Stimulated activated CD4-positive, alpha-beta T cell treated with anti-CD3 and anti-CD28 coated beads, Interleukin-12 subunit alpha, Interleukin-12 subunit beta, amount 100 ng/mL, for 24 hours (primary cell): ENCODE data around the gene FILIP1L.

ENCODE experiments used
- DNase-seq, 2 experiments: peaks; one replicate each; pipeline ENCODE4 v3.0.0-alpha.2; 2020; ENCODE audit warnings: low read depth in 2 of 2

Gene FILIP1L

DNA sequence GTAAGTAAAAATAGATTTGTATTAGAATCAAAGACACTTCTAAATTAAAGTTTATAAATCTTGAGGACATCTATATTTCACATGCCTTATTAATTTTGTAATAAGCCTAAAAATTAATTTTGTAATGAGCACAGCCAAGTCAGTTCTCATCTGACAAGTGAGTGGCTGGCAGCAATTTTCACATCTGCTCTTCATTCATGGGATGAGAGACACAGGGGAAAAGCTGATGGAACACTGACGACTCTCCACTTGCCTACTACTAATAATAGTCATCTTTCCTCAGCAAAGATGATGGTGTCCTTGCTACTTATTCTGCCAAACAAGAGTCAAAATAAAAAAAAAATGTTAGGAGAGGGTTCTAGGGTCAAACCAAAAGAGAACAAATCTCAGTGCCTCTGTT is 311.0 kb downstream of the FILIP1L start:
- no peak for DNase-seq

DNA sequence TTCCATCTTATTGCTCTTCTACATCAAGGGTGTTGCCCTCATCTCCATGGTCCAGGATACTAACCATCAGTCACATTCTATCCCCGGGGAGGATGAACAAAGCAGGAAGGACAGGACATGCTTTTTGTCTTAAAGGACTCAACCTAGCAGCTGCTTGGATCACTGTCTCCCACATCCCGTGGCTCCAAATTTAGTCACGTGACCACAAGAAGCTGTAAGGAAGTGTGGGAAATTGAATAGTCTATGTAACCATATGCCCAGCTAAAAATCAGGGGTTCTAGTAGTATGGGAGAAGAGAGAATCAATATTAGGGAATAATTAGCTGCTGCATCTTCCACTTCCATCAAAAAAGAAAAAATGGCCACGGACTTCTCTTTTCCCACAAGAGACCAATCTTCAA is 314.9 kb downstream of the FILIP1L start:
- DNase-seq = no peak

DNA sequence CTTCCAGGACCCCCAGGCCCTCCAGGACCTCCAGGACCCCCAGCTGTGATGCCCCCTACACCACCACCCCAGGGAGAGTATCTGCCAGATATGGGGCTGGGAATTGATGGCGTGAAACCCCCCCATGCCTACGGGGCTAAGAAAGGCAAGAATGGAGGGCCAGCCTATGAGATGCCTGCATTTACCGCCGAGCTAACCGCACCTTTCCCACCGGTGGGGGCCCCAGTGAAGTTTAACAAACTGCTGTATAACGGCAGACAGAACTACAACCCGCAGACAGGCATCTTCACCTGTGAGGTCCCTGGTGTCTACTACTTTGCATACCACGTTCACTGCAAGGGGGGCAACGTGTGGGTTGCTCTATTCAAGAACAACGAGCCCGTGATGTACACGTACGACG is 318.7 kb downstream of the FILIP1L start:
- DNase-seq = no peak

DNA sequence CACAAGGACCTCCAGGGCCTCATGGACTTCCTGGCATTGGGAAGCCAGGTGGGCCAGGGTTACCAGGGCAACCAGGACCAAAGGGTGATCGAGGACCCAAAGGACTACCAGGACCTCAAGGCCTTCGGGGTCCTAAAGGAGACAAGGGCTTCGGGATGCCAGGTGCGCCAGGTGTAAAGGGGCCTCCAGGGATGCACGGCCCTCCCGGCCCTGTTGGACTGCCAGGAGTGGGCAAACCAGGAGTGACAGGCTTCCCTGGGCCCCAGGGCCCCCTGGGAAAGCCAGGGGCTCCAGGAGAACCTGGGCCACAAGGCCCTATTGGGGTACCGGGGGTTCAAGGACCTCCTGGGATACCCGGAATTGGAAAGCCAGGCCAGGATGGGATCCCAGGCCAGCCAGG is 319.8 kb downstream of the FILIP1L start:
- no peak for DNase-seq

DNA sequence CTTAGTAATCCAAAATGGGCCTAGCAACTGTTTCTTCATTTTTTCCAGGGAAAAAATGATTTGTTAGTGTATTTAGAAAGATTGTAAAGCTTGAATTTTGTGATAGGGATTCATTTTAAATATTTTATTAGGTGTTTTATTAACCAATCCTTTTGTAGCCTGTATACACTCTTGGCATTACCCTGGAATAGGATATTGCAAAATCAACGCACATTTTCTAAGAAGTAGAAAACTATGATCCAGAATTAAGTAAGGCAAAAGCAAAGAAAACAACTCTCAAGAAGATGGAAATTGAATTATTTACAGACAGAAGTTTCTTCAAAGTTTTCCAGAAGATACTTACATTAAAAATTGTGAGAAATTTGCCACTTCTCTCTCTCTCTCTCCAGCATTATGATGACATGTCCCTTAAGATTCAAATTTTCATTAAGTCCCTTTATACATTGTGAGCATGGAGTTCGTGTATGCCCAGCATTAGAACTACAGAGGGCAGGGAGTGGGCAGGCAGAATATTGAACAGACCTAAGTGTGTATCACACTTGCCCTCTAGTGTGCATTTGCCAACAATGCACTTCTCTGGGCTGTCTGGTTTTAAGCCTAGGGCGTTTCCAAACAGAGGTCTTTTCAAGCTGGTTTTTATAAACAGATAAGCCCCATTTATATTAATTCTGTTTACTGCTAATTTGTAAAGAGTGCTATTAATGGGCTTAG is 325.1 kb downstream of the FILIP1L start:
- no peak for DNase-seq
